SU-DHL-6 (cell line): Measurements from ENCODE around the gene LRP1B.

ENCODE experiments used
- CTCF ChIP-seq: fragments of 200-600 bp; sonication (generic); IDR thresholded peaks from one replicate; pipeline ENCODE4 v1.5.1; 2017; ENCODE audit warnings: antibody characterized with exemption, mild to moderate bottlenecking, low read length, moderate library complexity; ENCODE audit not compliant: insufficient read depth, poor library complexity, severe bottlenecking
- EZH2phosphoT487 ChIP-seq: fragments of 200-600 bp; sonication (generic), shearing (Covaris generic); conservative IDR thresholded peaks from 2 replicates; pipeline ENCODE4 v1.6.1; 2018; ENCODE audit warnings: mild to moderate bottlenecking, antibody characterized with exemption, low read length, moderate library complexity, mixed read lengths

GRCh38 chr2:141439524-141439923 is 691.3 kb downstream of the LRP1B start:
- TF ChIP-seq CTCF = no peak
- TF ChIP-seq EZH2phosphoT487 = no peak
